Stimulated activated CD4-positive, alpha-beta T cell treated with anti-CD3 and anti-CD28 coated beads, Interleukin-1b, Interleukin-23, amount 100 ng/mL, for 4 hours (primary cell): ENCODE results near the gene TIGD1.
"Not testable (repeated sequence)": the region's sequence is repeated elsewhere in the genome, so short reads cannot be mapped to it uniquely, and the experiment has no call there.

Experiments used
- DNase-seq, 2 donors: peaks; one replicate each; pipeline ENCODE4 v3.0.0-alpha.2; 2020; ENCODE audit warnings: low read depth in 2 of 2

Gene TIGD1

DNA sequence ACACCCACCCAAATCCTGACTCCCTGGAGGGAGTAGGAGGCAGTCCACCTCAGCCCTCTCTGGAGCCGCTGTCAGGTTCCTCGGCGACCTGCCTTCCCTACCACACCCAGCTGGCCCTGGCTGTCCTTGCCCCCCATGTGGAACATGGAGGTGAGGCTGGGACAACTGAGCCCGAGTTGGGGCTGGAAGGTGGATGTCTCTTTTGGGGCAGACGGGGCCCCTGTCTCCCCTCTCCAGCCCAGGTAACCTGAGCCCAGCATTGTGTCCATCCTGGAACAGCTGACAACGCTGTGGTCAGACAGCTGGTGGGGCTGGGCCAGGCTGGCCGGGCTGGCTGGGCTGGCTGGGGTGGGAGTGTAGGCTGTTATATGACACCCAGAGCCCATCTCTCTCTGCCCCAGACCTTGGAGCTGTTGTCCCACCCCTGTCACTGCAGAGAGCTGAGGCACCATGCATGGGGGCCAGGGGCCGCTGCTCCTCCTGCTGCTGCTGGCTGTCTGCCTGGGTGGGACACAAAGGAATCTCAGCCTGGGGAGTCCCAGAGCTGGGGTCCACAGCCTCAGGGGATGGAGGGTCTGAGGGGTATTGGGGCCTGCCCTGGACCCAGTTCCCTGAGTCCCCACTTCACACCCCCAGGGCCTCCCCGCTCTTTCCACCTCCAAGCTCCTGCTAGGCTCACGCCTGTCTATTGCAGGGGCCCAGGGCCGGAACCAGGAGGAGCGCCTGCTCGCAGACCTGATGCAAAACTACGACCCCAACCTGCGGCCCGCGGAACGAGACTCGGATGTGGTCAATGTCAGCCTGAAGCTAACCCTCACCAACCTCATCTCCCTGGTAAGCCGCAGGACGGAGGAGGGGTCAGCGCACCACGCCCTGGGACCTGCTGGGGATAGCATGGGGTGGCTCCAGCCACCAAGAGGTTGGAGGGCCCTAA, 10.8 kb downstream of the TIGD1 start, which contains the start of gene CHRNG:
CHRNG (plus strand) TSS at position 395 of the 934 bp plus-strand sequence; CDS start at position 451, 56 bp downstream.
- no peak for DNase-seq

DNA sequence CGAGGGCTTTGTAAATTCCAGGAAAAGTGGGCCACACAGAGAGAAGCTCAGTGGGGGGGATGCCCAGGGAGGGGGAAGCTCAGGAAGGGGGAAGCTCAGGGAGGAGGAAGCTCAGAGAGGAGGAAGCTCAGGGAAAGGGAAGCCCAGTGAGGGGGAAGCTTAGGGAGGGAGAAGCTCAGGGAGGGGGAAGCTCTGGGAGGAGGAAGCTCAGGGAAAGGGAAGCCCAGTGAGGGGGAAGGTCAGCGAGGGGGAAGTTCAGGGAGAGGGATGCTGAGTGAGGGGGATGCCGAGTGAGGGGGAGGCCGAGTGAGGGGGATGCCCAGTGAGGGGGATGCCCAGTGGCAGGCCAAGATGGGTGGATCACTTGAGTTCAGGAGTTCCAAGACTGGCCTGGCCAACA, 11.7 kb downstream of the TIGD1 start:
- DNase-seq = no peak

DNA sequence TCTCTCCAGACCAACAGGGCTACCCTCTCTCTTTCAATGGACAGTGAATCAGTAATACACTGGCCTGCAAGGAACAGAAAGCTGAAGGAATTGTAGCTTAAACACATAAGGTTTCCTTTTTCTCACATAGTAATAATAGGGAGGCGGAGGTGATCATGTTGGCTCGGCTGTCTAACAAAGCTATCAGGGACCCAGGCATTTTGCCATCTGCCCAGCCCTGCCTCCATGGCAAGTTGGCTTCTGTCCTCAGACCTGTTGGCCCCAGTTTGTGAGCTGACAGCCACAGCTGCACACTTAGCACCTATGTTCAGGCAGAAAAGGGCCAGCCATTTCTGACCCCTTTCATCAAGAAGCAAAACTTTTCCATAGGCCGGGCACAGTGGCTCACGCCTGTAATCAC, 12.9 kb downstream of the TIGD1 start:
- DNase-seq = no peak

DNA sequence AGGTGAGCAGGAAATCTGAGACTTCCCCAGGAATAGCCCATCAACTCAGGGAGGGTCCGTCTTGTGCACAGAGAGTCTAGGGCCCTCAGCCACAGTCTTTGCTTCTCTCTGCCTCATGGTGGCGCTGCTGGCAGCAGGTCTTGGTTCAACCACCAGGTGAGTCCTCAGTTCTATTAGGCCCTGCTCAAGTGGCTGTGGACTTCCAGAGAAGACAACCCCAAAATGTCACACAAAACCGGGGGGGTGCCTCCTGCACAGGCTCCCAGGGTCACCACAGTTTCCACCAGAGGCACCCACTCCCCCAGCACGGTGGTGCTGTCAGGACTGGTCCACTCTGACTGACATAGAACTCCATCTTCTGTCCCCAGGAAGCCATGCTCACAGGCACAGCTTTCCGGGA, 13.3 kb downstream of the TIGD1 start:
- no peak for DNase-seq

DNA sequence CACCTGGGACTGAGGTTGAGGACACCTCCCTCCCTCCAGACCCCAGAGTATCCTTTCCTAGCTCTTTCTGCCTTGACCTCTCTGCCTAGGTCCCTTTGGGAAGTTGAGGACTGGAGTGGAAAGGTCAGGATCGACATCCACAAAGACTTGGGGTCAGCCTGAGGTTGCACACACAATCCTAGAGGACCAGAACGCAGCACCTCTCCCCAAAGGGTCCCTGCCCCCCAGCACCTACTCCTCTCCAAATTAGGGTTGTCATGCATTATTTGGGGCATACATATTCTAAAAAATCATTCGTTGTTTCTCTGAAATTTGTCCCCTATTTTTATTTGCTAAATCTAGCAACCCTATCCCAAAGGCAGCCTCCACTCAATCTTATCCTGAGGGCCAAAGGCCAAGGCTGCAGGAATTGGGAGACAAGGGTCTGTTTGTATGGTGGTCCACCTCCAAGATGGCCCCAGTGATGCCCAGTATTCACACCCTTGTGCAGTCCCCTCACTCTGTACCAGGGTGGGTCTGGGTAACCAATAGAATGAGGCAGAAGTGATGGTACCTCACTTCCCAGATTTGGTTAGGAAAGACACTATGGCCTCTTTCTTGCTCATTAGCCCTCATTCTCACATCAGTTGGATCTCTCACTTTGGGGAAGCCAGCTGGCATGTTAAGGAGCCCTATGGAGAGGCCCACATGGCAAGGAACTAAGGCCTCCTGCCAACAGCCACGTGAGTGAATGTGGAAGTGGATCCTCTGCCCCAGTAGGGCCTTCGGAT, 14.4 kb downstream of the TIGD1 start:
- no peak for DNase-seq

DNA sequence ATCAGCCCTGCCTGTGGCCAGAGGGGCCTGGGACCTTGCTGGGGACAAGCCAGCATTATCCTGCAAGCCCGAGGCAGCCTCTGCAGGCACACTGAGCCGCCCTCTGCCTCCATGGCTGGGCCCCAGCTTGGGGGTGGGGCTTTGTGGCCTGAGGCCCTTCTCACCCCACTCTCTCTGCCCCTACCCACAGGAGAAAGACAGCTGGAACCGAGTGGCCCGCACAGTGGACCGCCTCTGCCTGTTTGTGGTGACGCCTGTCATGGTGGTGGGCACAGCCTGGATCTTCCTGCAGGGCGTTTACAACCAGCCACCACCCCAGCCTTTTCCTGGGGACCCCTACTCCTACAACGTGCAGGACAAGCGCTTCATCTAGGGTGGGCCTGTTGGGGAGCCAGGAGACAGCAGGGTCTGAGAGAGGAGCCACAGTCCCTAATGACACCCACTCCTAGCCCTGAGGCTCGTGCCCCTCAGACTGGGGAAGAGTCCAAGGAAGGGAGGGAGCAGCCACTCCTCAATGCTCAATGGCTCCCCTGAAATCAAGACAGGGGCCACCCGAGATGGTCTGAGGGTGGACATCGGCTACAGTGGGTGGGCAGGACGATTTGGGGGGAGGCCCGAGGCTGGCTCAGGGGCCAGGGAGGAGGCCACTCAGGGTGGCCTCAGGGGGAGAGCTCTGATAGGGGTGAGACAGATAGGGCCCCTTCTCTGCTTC, 15.3 kb downstream of the TIGD1 start:
- DNase-seq = no peak

DNA sequence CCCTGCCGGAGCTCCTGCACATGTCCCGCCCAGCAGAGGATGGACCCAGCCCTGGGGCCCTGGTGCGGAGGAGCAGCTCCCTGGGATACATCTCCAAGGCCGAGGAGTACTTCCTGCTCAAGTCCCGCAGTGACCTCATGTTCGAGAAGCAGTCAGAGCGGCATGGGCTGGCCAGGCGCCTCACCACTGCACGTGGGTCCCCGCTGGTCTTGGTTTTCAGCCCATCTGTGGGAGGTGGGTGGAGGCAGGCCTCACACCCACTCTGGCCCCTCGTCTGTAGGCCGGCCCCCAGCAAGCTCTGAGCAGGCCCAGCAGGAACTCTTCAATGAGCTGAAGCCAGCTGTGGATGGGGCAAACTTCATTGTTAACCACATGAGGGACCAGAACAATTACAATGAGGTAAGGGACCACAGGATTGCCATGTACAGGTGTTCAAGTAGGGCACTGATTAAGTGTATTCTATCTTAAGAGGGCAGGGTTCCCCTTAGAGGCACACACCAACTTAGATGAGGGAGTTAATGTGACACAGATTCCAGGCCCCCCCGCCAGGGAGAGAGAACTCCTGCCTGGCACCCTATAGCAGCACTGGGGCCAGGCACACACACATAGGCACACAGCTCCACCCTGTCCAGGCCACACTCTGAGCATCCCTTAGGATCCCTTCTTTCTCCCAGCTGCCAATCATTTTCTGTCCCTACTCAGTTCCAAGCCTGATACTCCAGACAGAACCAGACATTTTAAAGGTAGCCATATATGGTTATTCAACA, 16.2 kb downstream of the TIGD1 start:
- DNase-seq = no peak

DNA sequence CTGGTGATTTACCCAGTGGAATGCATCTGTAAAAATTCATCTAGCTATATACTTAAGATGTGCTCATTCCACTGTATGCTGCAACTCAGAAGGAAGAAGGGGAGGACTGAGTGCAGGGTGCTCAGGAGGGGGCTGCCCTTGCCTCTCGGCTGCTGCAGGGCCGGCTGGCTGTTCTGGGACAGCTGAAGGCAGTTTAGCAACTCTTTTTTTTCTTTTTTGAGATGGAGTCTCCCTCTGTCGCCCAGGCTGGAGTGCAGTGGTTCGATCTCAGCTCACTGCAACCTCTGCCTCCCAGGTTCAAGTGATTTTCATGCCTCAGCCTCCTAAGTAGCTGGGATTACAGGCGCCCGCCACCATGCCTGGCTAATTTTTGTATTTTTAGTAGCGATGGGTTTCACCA, 17.5 kb downstream of the TIGD1 start:
- DNase-seq = not testable (repeated sequence)

DNA sequence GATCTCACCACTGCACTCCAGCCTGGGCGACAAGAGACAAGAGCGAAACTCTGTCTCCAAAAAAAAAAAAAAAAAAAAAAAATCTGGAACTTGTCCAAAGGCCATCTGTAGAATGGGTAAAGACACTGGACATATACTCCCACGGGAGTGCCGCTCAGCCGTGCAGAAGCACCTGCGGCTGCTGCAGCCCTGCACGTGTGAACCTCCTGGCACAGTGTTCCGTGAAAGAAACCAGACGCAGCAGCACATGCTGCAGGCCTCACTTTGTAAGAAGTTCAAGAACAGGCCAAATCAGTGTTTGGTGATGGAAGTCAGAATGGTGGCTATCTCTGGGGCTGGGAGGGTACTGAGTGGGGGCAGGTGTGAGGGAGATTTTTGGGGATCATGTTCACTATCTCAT, 17.9 kb downstream of the TIGD1 start:
- DNase-seq = no peak

DNA sequence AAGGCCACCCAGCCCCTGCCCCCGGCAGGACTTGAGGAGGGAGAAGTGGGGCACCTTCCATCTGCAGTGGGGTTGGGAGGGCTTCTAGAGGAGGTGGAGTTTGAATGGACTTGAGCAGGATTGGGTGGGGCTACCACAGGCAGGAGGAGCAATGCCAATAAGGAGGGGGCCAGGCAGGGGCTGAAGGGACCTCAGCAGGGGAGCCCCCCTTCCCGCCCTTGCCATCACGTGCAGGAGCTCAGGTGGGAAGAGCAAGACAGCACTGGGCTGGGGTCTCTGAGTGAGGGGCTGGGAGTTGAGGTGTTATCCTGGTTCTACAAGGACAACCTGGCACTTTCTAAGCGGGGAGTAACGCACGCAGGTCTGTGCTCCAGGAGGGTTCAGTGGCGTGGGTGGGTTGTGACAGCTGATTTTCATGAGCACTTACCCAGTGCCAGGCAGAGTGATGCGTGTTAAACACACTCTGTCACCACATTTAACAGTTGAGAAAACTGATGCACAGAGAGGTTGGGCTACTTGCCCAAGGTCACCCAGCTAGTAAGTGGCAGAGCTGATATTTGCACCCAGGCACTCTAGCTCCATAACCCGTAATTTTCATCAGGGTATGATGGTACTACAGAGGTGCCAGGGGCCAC, 19.6 kb downstream of the TIGD1 start:
- DNase-seq = no peak

DNA sequence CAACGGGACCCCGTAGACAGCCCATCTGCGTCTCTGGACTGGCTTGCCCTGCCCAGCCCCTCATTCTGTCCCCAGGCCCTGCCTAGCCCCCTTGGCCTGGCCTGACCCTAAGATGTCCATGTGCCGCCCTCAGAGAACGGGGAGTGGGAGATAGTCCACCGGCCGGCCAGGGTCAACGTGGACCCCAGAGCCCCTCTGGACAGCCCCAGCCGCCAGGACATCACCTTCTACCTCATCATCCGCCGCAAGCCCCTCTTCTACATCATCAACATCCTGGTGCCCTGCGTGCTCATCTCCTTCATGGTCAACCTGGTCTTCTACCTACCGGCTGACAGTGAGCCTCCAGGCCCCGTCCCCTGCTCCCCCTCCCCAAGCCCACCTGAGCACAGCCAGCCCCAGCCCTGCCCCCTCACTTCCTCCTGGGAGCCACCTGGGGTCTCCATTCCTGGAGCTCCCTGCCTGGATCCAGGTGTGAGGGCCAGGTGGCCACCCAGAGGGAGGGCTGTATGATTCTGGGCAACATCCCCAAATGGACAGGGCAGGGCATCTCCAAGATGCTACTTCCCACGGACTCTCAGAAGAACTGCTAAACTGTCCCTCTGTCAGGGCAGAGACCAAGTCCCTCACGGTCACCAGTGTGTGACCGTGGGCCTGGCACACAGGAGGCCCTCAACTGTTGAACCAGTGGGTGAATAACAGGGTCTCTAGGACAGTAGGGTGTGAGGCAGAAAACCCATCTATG, 20.4 kb downstream of the TIGD1 start:
- no peak for DNase-seq

DNA sequence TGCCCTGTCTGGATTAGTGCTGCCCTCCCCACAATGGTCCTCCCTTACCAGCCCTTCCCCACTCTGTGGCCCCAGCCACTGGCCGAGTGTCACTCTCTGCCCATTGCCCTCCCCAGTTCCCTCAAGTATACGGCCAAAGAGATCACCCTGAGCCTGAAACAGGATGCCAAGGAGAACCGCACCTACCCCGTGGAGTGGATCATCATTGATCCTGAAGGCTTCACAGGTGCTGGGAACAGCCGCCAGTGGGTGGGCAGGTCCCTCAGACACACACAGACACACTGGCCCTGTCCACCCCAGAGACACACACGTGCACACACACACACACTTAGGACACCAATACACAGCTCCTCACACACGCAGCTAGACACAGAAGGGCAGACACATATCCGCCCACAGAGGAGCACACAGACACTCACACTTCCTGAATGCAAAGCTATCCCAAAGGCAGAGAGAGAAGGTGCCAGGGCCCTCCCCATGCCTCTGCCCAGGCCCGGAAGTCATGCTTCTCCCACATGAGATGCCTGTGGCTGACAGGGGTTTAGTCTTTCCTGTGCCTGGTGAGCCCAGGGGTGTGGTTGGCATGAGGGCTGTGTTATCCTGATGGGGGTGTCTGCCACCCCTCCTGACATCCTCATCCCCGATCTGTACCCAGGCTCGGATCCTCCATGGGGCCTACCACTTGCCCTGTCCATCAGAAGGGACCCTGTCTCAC, 21.5 kb downstream of the TIGD1 start:
- DNase-seq = no peak

DNA sequence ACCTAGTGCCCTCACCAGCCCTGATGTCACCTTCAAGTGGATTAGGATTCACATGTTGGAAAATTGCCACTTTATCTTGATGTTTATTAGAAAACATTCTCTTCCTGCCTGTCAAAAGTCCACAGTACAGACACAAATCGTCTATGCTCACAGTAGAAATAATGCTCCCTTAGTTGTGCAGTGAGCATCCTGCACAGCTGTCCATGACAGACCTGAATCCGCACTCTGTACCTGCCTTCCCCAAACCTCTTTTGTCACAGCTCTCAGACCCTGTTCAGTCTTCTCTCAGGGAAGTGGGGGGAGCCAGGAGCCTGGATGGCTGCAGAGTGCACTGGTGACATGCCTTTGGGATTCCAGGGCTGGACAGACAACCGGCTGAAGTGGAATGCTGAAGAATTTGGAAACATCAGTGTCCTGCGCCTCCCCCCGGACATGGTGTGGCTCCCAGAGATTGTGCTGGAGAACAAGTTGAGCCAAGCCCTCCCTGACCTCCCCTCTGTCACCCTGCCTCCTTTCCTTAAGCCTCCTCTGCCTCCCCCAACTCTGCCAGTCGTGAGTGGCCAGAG, 22.4 kb downstream of the TIGD1 start:
- DNase-seq = no peak

DNA sequence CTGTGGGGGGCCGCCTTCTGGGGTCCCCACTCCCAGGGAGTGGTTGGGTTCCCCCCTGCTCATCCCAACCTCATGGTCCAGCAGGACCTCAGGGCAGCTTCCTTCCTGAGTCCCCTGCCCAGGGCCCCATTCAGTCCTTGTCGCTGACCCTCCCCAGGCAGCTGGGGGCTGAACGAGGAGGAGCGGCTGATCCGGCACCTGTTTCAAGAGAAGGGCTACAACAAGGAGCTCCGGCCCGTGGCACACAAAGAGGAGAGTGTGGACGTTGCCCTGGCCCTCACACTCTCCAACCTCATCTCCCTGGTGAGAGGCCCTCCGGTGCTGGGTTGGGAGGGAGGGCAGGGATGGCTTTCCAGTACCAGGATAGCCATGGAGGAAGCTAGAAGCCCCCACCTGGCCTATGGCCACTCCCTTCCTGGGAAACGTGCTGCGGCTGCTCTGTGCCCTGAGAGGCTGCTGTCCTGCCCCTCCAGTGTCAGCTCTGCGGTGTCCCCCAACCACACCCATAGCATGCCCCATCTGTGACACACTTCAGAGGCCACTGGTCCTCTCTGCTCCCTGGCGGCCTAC, 23.9 kb downstream of the TIGD1 start:
- DNase-seq = no peak

DNA sequence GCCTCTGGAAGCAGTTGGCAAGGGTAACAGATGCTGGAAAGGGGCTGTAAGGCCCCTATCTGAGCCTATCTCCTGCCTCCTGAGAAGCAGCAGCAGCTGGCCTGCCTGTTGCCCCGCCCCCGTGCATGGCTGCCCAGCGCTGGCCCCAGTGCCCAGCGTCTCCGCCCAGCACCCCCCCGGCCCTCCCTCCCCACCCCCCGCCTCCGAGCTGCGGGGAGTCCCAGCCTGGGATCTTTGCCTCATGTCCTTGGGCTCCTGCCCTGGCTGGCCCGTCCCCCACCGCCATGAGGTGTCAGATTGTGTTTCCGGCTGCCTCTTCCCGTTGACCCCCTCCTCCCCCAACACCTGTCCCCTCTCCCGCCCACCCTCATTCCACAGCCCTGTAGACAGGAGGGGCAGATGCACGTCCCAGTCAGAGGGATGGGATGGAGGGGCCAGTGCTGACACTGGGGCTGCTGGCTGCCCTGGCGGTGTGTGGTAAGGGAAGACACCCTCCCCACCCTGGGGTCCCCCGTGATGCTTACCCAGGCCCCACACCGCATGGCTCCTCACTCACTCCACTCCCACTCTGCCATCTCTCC, 24.5 kb downstream of the TIGD1 start, which contains the start of gene CHRND:
CHRND (plus strand) TSS at position 370 of the 581 bp plus-strand sequence; CDS start at position 426, 56 bp downstream.
- no peak for DNase-seq

DNA sequence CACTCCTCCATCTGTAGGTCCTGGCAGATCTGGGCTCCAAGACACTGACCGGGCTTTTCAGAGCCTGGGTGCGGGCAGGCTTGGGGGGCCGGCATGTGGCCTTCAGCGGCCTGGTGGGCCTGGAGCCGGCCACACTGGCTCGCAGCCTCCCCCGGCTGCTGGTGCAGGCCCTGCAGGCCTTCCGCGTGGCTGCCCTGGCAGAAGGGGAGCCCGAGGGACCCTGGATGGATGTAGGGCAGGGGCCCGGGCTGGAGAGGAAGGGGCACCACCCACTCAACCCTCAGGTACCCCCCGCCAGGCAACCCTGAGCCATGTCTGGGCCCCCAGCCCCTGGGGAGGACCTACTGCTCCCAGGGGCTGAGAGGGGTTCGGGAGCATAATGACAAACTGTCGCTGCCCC, 25.2 kb downstream of the TIGD1 start:
- no peak for DNase-seq

DNA sequence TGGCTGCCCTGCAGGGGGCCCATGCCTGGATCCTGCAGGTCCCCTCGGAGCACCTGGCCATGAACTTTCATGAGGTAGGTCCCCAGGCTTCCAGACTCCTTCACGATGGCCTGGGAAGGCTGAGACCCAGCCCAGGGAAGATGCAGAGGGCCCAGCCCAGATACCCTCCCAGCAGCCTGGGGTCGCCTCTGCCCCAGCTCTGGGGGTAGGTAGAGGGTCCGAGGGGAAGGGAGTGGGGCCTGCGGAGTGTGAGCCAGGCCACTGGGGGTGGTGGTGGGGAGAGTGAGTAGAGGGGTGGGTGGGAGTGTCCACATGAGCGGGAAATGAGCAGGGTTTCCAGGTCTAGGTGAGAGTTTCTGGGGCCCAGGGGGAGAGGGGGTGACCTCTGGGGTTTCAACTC, 25.6 kb downstream of the TIGD1 start:
- no peak for DNase-seq
